Tibial nerve (tissue), 4 donors: Measurements from ENCODE around the gene RENBP. TPM values are rescaled to one million over a fixed set of nuclear protein-coding genes. Genes with fewer than 3 reads are reported as not detected.

ENCODE experiments used
- DNase-seq, 2 donors: peaks; one replicate each; pipeline ENCODE4 v3.0.0-alpha.2; 2019; ENCODE audit warnings: low spot score in 2 of 2
- H3K27ac ChIP-seq, 4 donors: fragments of 200-600 bp; sonication (generic) in 3 of 4; one replicate each; pipeline ENCODE4 v1.5.1; 2017 to 2019; ENCODE audit warnings: mild to moderate bottlenecking in 1 of 4
- H3K27me3 ChIP-seq, 2 donors: fragments of 200-600 bp; sonication (generic) in 1 of 2; one replicate each; pipeline versions ENCODE4 v1.5.1 to v1.6.0; 2017 to 2019
- H3K36me3 ChIP-seq, 3 donors: fragments of 200-600 bp; sonication (generic); one replicate each; pipeline ENCODE4 v1.5.1; 2018 to 2019
- H3K4me1 ChIP-seq, 4 donors: fragments of 200-600 bp; sonication (generic) in 3 of 4; one replicate each; pipeline ENCODE4 v1.5.1; 2017 to 2019
- H3K4me3 ChIP-seq, 4 donors: fragments of 200-600 bp; sonication (generic) in 3 of 4; one replicate each; pipeline ENCODE4 v1.5.1; 2017 to 2019; ENCODE audit warnings: mild to moderate bottlenecking in 1 of 4, moderate library complexity in 1 of 4
- H3K9me3 ChIP-seq, 4 donors: fragments of 200-600 bp; sonication (generic) in 3 of 4; one replicate each; pipeline ENCODE4 v1.5.1; 2017 to 2019
- CTCF ChIP-seq, 5 experiments: fragments of 200-600 bp in 3 of 5; fragments of 450-650 bp in 2 of 5; sonication (generic) in 3 of 5; IDR thresholded peaks; one replicate each; pipeline ENCODE4 v1.5.1; 2016 to 2019; ENCODE audit warnings: antibody characterized with exemption in 5 of 5, mild to moderate bottlenecking in 3 of 5, moderate library complexity in 2 of 5
- EP300 ChIP-seq, 2 donors: sonication (generic); formaldehyde crosslinking; IDR thresholded peaks; one replicate each; pipeline ENCODE4 v1.6.1; 2017; ENCODE audit warnings: antibody characterized with exemption in 2 of 2, mild to moderate bottlenecking in 1 of 2
- POLR2A ChIP-seq, 2 donors: fragments of 450-650 bp; IDR thresholded peaks; one replicate each; pipeline ENCODE4 v1.6.1; 2017; ENCODE audit warnings: antibody characterized with exemption in 2 of 2, mild to moderate bottlenecking in 2 of 2, moderate library complexity in 2 of 2
- WGBS, 2 donors: methylation state at CpG; one replicate each; pipeline ENCODE4 v1.1.5; 2018; 5-methylcytosine and 5-hydroxymethylcytosine counted together
- small RNA-seq: library from RNA; depleted of rRNA; stranded (forward); fragments of <200 nt; gene quantifications from one replicate; pipeline ENCODE3, GENCODE V24; 2016
- total RNA-seq, 4 donors: library from RNA; depleted of rRNA; stranded (reverse); fragments of >200 nt; gene quantifications; one replicate each; pipeline ENCODE4 v1.1.0, GENCODE V29; 2016

The RENBP gene
- total RNA-seq, 4 donors from 2014 or later = 12.1 to 28.8 (median 17.8) TPM

GRCh38 chrX:153885968-153886903 lies 58.2 kb downstream of the RENBP start, which contains the start of gene L1CAM:
Gene L1CAM (minus strand): TSS chrX:153886173. CDS start chrX:153875836, 10,337 bp downstream.
- WGBS, 2 donors = 21% methylated on average over 22 of the region's 94 CpGs; no CpG with 5 or more reads in 1 of the 2 donors
- H3K9me3 ChIP-seq = no peaks in the 10 kb centered on the region
- H3K4me1 ChIP-seq = peaks cover 0 to 7% (median 3%) of the 10 kb centered on the region in 4 donors
- H3K36me3 ChIP-seq = no peaks in the 10 kb centered on the region
- peak within 1 kb of the TSS; percentile 17 to 86 (median 76) for H3K27ac ChIP-seq
- TF ChIP-seq CTCF (IDR thresholded peaks at IDR 0.05) (no peak), POLR2A (IDR thresholded peaks at IDR 0.05) (peak in 1 of 2 donors; percentile 9), EP300 (IDR thresholded peaks at IDR 0.05) (no peak)
- DNase-seq = no peak
- peaks cover 0 to 79% of the 10 kb centered on the region in 2 donors for H3K27me3 ChIP-seq
- peak within 1 kb of the TSS; percentile 9 to 49 (median 24) for H3K4me3 ChIP-seq

Small RNA genes lying within 50 kb of the gene (small RNA-seq; reads per million reads assigned to genes)
- gene MIR3202-1 = not detected

Other genes starting within 250 kb of the RENBP start
- gene BCAP31, start 220.3 kb downstream of the RENBP start, total RNA-seq = 100 to 1,000 TPM in 3 of 4 donors, 10 to 100 TPM in 1; 99.0 to 126 (median 114) TPM
- 10 to 100 TPM; 13.0 to 36.6 (median 15.0) TPM for gene ABCD1, start 219.8 kb downstream of the RENBP start, total RNA-seq
- gene PLXNB3, start 180.4 kb downstream of the RENBP start, total RNA-seq = 10 to 100 TPM; 45.4 to 77.7 (median 50.3) TPM
- gene SRPK3, start 163.6 kb downstream of the RENBP start, total RNA-seq = 1 to 10 TPM in 2 of 4 donors, under 1 TPM in 2; 0.87 to 5.1 (median 1.4) TPM
- gene IDH3G, start 150.3 kb downstream of the RENBP start, total RNA-seq = 100 to 1,000 TPM in 1 of 4 donors, 10 to 100 TPM in 3; 48.9 to 101 (median 83.2) TPM
- gene SSR4, start 150.0 kb downstream of the RENBP start, total RNA-seq = 100 to 1,000 TPM in 3 of 4 donors, 10 to 100 TPM in 1; 93.6 to 156 (median 131) TPM
- 10 to 100 TPM; 19.9 to 24.6 (median 21.2) TPM for gene PDZD4, start 114.1 kb downstream of the RENBP start, total RNA-seq
- gene L1CAM, start 58.5 kb downstream of the RENBP start, total RNA-seq = 10 to 100 TPM; 23.7 to 53.7 (median 46.3) TPM
- 1 to 10 TPM; 2.1 to 9.3 (median 5.7) TPM for gene AVPR2, start 40.0 kb downstream of the RENBP start, total RNA-seq
- 10 to 100 TPM; 23.0 to 90.9 (median 32.7) TPM for gene ARHGAP4, start 18.4 kb downstream of the RENBP start, total RNA-seq
- gene NAA10, start 9.6 kb downstream of the RENBP start, total RNA-seq = 100 to 1,000 TPM in 1 of 4 donors, 10 to 100 TPM in 3; 48.0 to 152 (median 73.8) TPM
- gene HCFC1, start 27.2 kb upstream of the RENBP start, total RNA-seq = 10 to 100 TPM; 42.6 to 52.2 (median 48.9) TPM
- 10 to 100 TPM in 2 of 4 donors, 1 to 10 TPM in 2; 4.2 to 16.4 (median 9.6) TPM for gene TMEM187, start 28.1 kb upstream of the RENBP start, total RNA-seq
- 100 to 1,000 TPM in 1 of 4 donors, 10 to 100 TPM in 3; 50.7 to 127 (median 64.4) TPM for gene IRAK1, start 75.3 kb upstream of the RENBP start, total RNA-seq
- 10 to 100 TPM; 71.6 to 96.5 (median 83.1) TPM for gene MECP2, start 153.1 kb upstream of the RENBP start, total RNA-seq
- not detected for gene OPN1LW, start 199.6 kb upstream of the RENBP start, total RNA-seq
- not detected for gene OPN1MW, start 238.0 kb upstream of the RENBP start, total RNA-seq